Stimulated activated CD4-positive, alpha-beta T cell treated with anti-CD3 and anti-CD28 coated beads, Interleukin-12 subunit alpha, Interleukin-12 subunit beta, amount 100 ng/mL, for 24 hours (primary cell): ENCODE data around the gene DFFB.

ENCODE experiments used
- DNase-seq, 2 experiments: peaks; one replicate each; pipeline ENCODE4 v3.0.0-alpha.2; 2020; ENCODE audit warnings: low read depth in 2 of 2

DFFB gene

GRCh38 chr1:3872546-3872945, 15.3 kb downstream of the DFFB start:
- no peak for DNase-seq

DNA sequence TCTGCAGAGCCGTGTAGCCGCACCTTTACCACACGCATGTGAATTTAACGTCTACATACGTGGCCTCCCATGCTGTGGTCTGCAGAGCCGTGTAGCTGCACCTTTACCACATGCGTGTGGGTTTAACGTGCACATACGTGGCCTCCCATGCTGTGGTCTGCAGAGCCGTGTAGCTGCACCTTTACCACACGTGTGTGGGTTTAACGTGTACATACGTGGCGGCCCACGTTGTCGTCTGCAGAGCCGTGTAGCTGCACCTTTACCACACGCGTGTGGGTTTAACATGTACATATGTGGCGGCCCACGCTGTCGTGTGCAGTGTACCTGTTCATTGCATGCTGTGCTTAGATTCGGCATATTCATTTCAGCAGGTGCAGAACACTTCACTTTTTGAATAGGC, 17.5 kb downstream of the DFFB start:
- no peak for DNase-seq

GRCh38 chr1:3876716-3877115, 19.4 kb downstream of the DFFB start:
- DNase-seq = no peak

DNA sequence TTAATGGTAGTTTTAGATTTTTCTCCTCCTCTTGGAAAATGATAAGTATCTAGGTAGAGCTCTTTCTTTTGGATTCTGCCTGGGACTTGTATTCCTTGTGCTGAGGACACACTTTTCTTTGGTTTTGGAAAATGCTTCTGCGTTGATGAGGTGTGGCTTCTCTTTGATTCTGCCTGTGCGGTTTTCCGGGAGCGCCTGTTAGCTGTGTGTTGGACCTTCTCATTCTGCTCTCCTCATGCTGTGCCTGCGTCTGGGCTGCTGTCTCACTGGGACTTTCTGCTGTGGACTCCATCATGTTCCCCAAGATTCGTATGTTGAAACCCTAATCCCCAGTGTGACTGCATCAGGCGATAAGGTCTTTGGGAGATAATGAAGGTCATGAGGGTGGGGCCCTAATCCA, 21.8 kb downstream of the DFFB start:
- no peak for DNase-seq

DNA sequence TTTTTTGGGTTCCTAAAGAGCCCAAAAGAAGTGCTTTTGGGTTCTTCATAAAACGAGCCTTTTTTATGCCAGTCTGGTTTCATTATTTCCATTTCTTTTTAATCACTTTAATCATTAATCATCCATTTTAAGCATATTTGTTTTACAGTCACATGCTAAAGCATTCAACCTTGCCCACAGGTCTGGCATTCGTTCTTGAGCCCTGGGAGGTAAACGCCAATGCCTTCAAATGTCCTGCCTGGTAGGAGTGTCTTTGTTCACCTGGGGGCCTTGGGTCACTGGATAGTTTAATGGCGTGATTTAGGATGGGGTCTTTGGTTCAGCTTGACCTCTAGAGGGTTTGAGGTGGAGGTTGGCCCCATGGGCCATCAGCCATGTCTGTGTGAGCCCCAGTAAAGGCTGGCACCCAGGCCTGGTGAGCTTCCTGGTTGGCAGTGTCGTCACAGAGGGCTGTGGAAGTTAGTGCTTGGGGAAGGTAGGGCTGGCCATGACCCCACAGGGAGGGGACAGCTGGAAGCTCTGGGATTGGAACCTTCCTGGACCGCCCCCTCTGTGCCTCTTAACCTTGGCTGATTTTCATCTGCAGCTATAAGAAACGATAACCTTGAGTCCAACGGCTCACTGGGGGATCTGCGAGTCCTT, 22.6 kb downstream of the DFFB start:
- no peak for DNase-seq

- no peak for DNase-seq
Observed at GRCh38 chr1:3880429-3881192, 23.3 kb downstream of the DFFB start.

DNA sequence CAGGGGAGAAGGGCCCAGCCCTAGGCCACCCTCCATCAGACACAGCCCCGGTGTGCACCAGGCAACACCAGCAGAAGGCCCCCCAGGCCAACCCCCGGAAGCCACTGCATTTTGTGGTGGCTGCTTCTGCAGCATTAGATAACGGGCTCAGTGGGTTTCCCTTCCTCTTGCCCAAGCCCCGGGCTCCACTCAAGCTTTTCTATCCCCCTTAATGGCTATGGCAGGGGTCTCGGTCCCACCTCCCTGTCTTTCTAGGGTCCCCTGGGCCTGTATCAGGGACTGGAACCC, 23.9 kb downstream of the DFFB start:
- no peak for DNase-seq

- no peak for DNase-seq
Observed at GRCh38 chr1:3883194-3883925, 26.1 kb downstream of the DFFB start.

DNA sequence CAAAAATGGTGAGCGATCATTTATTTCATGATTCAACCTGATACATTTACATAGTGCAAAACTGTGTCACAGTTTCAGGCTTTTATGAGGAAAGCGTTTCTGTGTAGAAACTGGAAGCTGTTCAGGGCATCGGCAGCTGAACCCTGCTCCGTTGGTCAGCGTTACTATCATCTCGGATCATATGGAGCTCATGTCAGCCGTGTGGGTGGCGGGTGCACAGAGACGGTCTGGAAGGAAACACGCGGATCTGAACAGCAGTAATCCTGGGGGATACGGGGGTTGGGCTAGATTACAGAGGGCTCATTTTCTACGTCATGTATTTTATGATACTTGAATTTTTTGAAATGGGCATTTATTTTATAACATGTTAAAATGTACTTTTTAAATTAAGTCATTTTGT, 27.7 kb downstream of the DFFB start:
- DNase-seq = no peak

- no peak for DNase-seq
Observed at GRCh38 chr1:3885611-3886010, 28.3 kb downstream of the DFFB start.

DNA sequence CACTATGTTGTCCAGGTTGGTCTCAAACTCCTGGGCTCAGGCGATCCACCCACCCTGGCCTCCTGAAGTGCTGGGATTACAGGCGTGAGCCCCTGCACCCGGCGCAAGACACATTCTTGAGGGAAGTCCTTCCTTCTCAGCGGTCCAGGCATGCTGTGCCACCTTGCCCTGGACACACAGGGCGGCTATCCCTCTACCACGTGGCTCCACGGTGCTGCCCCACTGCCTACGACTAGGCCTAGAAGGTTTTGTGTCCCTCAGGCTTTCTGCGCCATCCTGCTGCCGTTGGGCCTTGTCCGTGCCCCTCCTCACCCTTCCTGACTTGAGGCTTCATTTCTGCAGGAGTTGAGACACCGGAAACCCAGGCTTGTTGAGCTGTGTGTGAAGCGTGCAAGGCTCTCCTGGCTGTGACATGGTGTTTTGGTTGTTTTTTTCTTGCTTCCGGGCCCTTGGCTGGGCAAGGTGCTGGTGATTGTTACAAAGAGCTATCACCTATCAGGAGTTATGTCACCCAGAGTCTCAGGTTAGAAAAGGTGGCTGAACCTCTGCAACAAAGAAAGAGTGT, 28.9 kb downstream of the DFFB start:
- no peak for DNase-seq

- no peak for DNase-seq
Observed at GRCh38 chr1:3886691-3887090, 29.4 kb downstream of the DFFB start.

DNA sequence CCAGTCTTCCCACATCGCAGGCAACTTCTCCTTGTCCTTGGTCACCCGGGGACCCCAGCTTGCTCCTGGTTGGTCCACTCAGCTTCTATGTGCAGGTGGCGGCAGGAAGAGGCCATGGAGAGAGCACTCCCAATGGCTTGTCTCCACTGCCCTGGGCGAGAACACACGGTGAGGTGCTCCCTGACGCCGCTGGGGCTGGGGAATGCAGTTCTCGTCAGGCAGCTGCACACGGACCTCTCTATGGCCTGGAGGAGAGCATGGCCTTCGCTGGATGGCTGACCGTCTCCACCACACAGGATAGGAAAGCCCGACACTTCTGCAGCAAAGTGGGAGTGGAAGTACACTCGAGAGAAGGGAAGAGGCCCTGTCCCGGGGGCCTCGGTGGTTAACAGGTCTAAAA, 31.0 kb downstream of the DFFB start:
- DNase-seq = no peak

DNA sequence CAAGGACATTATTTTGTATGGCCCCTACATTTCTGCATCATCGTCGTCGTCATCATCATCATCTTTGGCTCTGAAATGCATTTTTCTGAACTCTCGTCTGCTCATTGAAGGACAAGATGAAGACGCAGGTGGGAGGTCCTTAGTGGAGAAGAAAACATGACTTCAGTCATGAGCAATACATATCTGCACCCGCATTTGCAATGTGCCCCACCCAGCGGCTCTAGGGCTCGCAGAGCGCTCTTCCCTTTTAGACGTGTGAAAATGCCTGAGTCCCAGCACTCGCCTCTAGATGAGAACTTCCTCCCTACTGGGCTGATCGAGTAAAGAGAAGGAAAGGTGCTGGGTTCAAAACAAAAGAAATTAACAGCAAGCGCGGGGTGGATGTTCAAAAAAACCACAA, 32.7 kb downstream of the DFFB start:
- DNase-seq = no peak

DNA sequence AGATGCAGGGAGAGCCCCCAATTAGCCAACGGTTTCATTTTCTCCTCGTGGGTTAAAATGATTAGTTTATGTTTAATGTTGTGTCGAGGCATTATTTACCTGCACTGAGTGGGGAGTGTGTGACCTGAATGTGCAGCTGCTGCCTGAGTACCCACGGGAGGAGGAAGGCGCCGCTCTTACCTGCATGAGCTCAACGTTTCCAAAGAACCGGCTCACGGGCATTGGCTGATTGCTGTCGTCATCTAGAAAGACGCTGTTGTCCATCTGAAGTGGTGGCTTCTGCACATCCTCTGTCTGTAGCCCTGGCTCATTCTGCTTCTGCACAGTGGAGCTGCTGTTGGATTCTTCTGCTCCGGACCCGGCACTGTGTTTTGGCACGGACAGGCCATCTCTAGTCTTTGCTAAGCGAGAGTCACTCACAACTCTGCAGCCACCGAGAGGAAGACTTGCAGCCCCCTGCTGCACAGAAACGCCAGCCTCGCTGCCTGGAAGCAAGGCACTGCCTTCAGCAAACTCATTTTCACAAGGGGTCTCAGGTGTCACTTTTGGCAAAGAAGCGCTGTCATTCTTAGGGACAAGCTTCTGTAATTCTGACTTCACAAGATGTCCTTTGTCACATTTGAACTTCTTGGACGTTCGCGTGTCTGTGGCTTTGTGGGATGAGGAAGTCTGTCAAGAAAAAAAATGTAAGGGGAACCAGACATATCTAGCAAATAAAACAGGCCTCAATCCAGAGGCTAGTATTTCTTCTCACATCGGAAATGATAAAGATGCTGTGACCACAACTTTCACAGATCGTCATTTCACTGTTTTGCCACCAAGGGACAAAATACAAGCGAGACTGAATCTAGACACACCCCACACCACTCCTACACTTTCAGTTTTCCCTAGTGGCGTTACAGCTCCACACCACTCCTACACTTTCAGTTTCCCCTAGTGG, 33.4 kb downstream of the DFFB start:
- DNase-seq = no peak

DNA sequence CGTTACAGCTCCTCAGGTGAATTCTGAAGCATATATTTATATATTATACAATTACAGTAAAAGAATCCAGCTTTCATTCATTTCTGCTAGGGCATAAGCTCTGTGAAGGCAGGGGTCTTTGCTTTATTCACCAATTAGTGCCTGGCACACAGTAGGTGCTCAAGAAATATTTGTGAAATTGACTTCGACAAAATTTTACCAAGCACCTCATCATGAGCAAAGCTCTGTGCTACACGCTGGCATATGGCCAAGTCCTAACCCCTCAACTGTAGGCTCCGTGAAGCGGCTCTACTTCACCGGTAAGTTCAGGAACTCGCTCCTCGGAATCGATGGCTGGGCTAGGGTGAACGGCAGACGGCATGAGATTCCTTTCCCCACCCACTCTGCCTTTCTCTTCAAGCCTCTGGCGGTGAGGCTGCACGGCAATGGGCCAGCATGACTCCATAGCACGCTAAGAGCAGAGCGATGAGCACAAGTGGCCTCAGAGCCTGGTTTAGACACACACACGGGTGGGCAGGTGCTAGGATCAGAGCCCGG, 34.1 kb downstream of the DFFB start:
- no peak for DNase-seq

- DNase-seq = no peak
Observed at GRCh38 chr1:3892748-3893147, 35.5 kb downstream of the DFFB start.

GRCh38 chr1:3893190-3893589, 35.9 kb downstream of the DFFB start:
- DNase-seq = no peak

- DNase-seq = no peak
Observed at GRCh38 chr1:3894626-3895278, 37.5 kb downstream of the DFFB start.

DNA sequence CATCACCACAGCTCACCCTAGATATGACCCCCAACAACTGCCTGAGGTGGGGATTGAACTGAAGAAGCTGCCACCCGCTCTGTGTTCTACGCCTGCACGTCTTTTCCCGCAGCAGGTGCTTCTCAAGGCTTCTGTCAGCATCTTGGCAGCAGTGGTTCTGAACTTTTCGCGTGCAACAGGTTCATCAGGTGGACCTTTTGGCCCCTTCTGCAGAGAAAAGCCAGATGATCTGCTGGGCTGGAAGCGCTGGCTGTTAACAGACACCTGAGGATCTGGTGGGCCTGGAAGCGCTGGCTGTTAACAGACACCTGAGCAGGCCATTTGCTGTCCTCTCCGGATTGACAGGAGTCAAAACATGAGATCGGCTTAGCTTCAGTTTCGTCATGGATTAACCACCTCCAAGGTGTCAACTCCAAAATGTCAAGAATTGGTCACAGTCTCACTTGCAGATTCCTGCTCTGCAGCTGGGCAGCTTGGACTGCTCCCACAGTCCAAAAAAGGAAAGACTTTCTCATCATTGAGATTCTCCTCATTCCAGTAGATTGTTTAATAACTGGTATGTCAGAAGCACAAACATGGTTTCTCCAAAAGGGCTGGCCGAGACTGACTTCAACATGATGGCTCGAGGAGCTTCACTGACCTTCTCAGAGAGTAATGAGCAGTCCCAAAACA, 38.1 kb downstream of the DFFB start:
- no peak for DNase-seq
